Forelimb muscle (tissue), 1 donor: ENCODE data around the gene TEDDM1. TPM values are rescaled to one million over a fixed set of nuclear protein-coding genes. Genes with fewer than 3 reads are reported as not detected.
"Not testable (repeated sequence)": the region's sequence is repeated elsewhere in the genome, so short reads cannot be mapped to it uniquely, and the experiment has no call there.

Source experiments
- DNase-seq: peaks from one replicate; pipeline ENCODE4 v3.0.0-alpha.2; 2013; ENCODE audit warnings: low read depth
- polyA plus RNA-seq: library from polyadenylated mRNA; unstranded; fragments of 120-200 nt; gene quantifications from one replicate; pipeline ENCODE4 v1.2.1, GENCODE V29; 2013; ENCODE audit not compliant: insufficient read length

TEDDM1 gene, protein sequence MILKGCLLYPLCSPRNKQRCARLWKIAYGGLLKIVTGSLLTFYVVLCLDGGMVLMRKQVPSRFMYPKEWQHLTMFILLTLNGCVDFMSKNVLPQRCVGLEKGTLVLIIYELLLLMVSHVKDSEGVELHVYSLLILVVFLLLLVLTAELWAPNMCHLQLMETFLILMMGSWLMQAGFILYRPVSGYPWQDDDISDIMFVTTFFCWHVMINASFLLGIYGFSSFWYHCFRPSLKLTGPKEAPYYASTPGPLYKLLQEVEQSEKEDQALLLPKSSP
- 0.11 TPM for polyA plus RNA-seq

- DNase-seq: no peak
Measured at GRCh38 chr1:182400567-182400966, at the start of gene TEDDM1. TEDDM1 (minus strand) TSS chr1:182400667; CDS start chr1:182400485, 182 bp downstream.

DNA sequence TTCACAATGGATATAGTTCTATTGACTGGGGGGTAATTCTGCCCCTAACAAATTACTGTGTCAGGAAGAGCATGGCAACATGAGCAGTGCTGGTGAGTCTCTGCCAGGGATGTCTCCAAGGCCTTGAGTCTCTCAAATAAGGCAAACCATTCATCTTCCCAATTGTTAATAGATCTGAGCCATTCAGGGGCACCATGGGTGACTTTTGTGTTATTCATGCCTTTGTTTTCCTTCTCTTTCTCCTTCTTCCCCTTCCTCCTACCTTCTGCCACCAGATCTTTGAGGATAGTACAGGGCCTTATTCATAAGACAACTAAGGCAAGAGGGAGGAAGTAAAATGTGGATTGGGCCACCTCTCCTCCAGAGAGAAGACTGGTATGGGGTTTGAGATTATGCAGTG, 49.6 kb upstream of the TEDDM1 start, which contains the start of gene RGSL1:
Gene RGSL1, plus strand, starts transcription at position 60 of the 400 bp plus-strand sequence. Its CDS starts 20 bp downstream, at position 80.
- no peak for DNase-seq

GRCh38 chr1:182447660-182448059, 47.2 kb upstream of the TEDDM1 start:
- DNase-seq: no peak

DNA sequence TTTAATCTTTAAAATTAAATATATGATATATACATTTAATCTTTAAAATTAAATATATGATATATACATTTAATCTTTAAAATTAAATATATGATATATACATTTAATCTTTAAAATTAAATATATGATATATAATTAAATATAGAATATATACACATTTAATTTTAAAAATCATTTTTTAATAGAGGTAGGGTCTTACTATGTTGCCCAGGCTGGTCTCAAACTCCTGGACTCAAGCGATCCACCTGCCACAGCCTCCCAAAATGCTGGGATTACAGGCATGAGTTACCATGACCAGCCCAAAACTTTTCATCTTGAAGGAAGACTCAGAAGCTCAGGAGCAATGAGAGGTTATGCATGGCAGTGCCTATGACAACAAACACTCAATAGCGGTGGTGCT, 46.7 kb upstream of the TEDDM1 start:
- DNase-seq: not testable (repeated sequence)

DNA sequence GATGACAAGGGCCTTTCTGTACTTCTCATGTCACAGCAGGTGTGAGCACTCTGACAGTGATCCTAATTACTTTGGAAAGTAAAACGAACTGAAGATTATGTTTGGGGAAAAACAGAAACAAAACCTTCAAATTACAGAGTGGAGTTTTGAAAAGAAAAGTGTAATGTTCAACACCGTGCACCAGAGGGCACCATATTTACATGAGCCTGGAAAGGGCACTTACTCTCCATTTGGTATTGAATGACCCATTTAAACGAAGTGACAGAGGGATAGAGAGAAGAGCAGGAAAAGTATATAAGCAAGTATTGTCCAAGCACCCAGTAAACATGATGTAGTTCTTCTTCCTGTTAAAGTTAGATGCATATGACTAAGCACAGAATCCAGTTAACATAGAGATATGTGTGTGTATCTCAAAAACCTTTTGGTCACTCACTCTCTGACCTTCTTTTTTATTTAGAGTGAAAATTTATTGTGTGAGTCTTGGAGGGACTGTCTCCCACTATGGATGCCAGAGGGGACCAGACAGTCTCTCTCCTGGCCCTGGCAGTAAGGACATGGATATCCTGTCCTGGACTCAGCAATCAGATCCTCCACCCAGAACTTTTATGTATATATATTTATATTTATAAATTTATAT, 45.7 kb upstream of the TEDDM1 start:
- DNase-seq: no peak

- DNase-seq: no peak
Measured at GRCh38 chr1:182444497-182444896, 44.0 kb upstream of the TEDDM1 start.

DNA sequence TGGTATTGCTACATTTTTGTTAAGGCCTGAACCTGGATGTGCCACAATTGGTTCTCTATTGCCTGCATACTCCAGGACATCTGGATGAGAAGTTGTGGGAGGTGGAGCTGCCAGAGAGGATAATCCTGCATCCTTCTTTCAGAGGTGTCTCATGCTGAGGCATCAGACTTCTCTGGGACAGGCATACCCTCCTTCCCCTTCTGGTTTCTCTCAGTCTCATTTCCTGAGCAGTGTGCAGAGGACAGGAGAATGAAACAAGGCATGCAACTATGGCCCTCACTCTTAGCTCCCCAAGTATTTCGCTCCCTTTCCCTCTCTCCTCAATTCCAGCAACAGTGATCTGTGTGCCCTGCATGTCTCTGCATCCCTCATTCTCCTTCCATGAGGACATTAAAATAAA, 41.9 kb upstream of the TEDDM1 start:
- no peak for DNase-seq

DNA sequence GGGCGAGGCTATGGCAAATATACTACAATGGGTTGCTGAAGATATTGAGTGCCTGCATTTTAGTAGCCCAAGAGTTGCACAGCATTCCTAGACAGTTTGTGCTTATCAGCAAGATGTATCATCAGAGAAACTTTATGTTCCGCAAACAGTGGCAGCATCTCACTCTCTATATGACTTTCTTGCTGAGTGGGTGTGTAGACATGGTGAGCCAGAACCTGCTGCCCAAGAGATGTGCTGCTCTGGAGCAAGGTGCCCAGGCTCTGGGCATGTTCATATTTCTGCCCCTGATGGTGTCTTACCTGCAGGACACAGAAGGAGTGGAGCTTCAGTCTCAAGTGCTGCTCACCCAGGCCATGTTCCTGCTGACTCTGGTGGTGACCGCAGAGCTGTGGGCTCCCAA, 41.3 kb upstream of the TEDDM1 start:
- DNase-seq: no peak

- no peak for DNase-seq
Measured at GRCh38 chr1:182438326-182438725, 37.9 kb upstream of the TEDDM1 start.

GRCh38 chr1:182433580-182433979, 33.1 kb upstream of the TEDDM1 start:
- no peak for DNase-seq

- no peak for DNase-seq
Measured at GRCh38 chr1:182431278-182431677, 30.8 kb upstream of the TEDDM1 start.

DNA sequence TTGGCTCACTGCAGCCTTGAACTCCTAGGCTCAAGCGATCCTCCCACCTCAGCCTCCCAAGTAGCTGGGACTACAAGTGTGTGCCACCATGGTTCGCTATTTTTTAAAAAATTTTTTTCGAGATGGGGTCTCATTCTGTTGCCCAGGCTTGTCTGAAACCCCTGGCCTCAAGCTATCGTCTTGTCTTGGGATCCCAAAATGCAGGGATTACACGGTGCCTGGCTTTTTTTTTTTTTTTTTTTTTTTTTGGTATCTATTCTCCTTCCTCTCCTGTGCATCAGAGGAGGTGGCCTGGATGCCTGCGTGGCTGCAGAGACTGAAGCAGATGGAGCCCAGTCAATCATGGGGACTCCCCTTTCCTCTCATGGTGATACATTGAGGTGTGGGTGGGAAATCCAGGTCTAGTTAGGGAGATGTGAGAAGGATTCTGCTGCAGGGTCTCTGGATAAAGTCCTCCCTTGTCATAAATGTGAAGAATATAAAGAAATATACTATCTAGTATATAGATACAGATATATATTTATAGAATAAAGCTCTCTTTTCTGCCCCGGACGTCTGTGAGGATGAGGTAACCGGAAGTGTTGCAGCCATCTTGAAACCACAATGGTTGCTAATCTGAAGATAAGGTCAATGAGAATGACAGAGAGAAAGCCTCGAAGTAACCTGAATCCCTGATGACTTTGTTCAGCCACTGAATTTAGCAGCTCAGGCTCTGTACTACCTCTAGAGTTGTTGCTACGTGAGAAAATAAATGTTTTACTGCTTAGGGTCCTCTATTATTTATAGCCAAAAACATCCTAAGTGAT, 30.0 kb upstream of the TEDDM1 start:
- DNase-seq: no peak

DNA sequence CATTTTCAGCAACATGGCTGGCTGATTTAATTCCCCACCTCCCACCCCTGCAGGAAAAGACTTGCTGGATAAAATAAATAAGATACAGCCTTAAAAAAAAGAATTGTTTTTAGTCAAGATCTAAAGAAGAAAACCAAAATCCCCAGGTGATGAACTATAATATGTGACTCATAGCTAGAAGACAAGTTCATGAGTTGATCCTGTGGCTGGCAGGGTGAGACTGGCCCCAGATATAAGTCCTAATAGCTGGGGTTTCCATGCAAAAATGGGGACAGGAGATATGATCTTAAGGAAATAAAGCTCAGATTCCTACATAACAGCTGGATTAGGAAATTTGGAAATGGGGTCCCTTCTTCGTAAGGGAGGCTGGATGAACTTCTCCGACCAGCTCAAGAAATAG, 27.6 kb upstream of the TEDDM1 start:
- DNase-seq: no peak

GRCh38 chr1:182426442-182427430, 26.3 kb upstream of the TEDDM1 start:
- no peak for DNase-seq

GRCh38 chr1:182415789-182416188, 15.3 kb upstream of the TEDDM1 start:
- no peak for DNase-seq

DNA sequence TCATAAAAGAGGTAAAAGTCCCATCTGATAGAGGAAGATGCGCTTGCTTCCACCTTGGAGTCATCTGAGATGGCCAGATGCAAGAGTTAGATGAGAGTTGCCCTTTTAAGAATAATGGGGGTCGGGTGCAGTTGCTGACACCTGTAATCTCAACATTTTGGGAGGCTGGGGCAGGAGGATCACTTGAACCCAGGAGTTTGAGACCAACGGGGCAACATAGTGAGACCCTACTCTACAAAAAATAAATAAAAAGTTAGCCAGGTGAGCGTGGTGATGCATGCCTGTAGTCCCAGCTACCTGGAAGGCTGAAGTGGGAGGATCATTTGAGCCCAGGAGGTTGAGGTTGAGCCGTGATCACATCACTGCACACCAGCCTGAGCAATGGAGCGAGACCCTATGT, 13.5 kb upstream of the TEDDM1 start:
- DNase-seq: no peak

DNA sequence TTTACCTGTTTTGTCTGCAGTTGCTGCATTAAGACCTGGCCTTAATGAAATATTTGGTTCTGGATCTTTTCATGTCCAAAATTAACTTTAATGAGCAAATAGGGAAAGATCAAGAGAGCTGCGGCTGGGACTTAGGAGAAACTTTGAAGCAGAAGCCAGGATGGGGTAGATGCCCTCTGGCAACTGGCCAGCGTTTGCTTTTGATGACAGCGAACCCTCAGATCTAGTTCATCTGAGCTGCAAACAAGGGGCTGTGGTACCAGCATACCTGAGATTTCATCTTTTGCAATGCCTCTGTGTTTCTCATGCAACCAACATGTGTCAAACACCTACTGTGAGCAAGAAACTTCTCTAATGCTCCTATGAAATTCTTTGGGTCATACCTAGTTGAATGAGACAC, 13.0 kb upstream of the TEDDM1 start:
- DNase-seq: no peak

GRCh38 chr1:182410620-182411273, 10.3 kb upstream of the TEDDM1 start:
- DNase-seq: no peak

GRCh38 chr1:182410138-182410537, 9.7 kb upstream of the TEDDM1 start:
- DNase-seq: no peak

GRCh38 chr1:182408435-182409075, 8.1 kb upstream of the TEDDM1 start:
- no peak for DNase-seq
